BJ (cell line): ENCODE data around the gene BBIP1. TPM values are rescaled to one million over a fixed set of nuclear protein-coding genes. Genes with fewer than 3 reads are reported as not detected.

ENCODE experiments used
- CTCF ChIA-PET: fragments of 350-600 bp; formaldehyde crosslinking; extraction: SDS; loops from one replicate; lab custom pipeline; 2021; ENCODE audit warnings: antibody characterized with exemption, inconsistent platforms; lab: Yijun Ruan, JAX
- POLR2A ChIA-PET: fragments of 300-600 bp; sonication (Branson Sonifier 250); formaldehyde crosslinking; extraction: SDS; loops from one replicate; lab custom pipeline; 2021; ENCODE audit warnings: antibody characterized with exemption; lab: Charles Lee
- DNase-seq: peaks from one replicate; pipeline ENCODE4 v3.0.0-alpha.2; 2011; ENCODE audit warnings: low read depth
- H3K27me3 ChIP-seq: 2 replicates; pipeline ENCODE4 v1.6.0; 2011; ENCODE audit warnings: low read length; ENCODE audit not compliant: control insufficient read depth, insufficient read depth
- H3K36me3 ChIP-seq: 2 replicates; pipeline ENCODE4 v1.5.1; 2011; ENCODE audit warnings: low read length; ENCODE audit not compliant: control insufficient read depth, insufficient read depth
- H3K4me3 ChIP-seq: 2 replicates; pipeline ENCODE4 v1.5.1; 2011; ENCODE audit warnings: low read depth, mild to moderate bottlenecking, control low read depth, low read length
- polyA plus RNA-seq: library from polyadenylated mRNA; depleted of rRNA; stranded (reverse); fragments of >200 nt; gene quantifications from 2 replicates; pipeline ENCODE4 v1.2.3, GENCODE V29; 2011
- TF ChIP-seq, protein P1 (sequence below): IDR thresholded peaks from 2 replicates; pipeline ENCODE4 v1.5.1; 2011; ENCODE audit warnings: low read depth, mild to moderate bottlenecking, control low read depth, inconsistent platforms, low read length, moderate library complexity; ENCODE audit not compliant: insufficient read depth

BBIP1 gene
- polyA plus RNA-seq, 1 experiment: 11.0 TPM

- CTCF ChIA-PET: interaction anchor here (1.8 kb wide), 1 partner anchor 60 kb away, joined by 3 read pairs; no protein-coding TSS in a partner anchor
- TF ChIP-seq, protein P1, sequence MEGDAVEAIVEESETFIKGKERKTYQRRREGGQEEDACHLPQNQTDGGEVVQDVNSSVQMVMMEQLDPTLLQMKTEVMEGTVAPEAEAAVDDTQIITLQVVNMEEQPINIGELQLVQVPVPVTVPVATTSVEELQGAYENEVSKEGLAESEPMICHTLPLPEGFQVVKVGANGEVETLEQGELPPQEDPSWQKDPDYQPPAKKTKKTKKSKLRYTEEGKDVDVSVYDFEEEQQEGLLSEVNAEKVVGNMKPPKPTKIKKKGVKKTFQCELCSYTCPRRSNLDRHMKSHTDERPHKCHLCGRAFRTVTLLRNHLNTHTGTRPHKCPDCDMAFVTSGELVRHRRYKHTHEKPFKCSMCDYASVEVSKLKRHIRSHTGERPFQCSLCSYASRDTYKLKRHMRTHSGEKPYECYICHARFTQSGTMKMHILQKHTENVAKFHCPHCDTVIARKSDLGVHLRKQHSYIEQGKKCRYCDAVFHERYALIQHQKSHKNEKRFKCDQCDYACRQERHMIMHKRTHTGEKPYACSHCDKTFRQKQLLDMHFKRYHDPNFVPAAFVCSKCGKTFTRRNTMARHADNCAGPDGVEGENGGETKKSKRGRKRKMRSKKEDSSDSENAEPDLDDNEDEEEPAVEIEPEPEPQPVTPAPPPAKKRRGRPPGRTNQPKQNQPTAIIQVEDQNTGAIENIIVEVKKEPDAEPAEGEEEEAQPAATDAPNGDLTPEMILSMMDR: no peak
- no peak for DNase-seq
These were observed 55.0 kb downstream of the BBIP1 start for GRCh38 chr10:110863956-110864355.

GRCh38 chr10:110863361-110863760 is 55.6 kb downstream of the BBIP1 start:
- no peak overlapping the region for H3K4me3 ChIP-seq
- H3K36me3 ChIP-seq: no peaks in the 10 kb centered on the region
- no peaks in the 10 kb centered on the region for H3K27me3 ChIP-seq
- TF ChIP-seq, protein P1: no peak
- POLR2A ChIA-PET: no interaction called here
- CTCF ChIA-PET: no interaction called here
- DNase-seq: peak; percentile 52

More at GRCh38 chr10:110863956-110864355, 55.0 kb downstream of the BBIP1 start:
- no peak overlapping the region for H3K4me3 ChIP-seq
- POLR2A ChIA-PET: no interaction called here
- no peaks in the 10 kb centered on the region for H3K36me3 ChIP-seq
- H3K27me3 ChIP-seq: no peaks in the 10 kb centered on the region

DNA sequence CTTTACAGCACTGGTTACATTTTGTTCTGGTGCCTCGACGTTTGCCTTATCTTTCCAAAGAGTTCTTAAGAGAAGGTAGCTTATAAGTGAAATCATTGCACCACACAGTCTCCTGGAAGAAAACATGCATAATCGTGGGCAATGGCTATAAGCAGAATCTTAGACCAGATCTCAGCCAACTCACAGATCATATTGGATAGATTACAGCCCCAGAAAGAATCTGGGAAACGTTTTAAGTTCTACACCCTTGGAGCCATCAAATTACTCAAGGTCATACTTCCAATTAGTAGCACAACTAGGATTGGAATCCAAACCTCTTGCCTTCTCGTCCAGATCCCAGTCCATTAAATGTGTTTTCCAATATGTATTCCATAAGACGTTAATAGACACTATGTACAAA is 56.0 kb downstream of the BBIP1 start:
- Histone ChIP-seq H3K36me3 (no peaks in the 10 kb centered on the region), H3K4me3 (no peak overlapping the region), H3K27me3 (no peaks in the 10 kb centered on the region)
- POLR2A ChIA-PET: no interaction called here
- no peak for DNase-seq
- TF ChIP-seq, protein P1: no peak
- CTCF ChIA-PET: interaction anchor here (1.1 kb wide), 1 partner anchor 38 kb away, joined by 3 read pairs; no protein-coding TSS in a partner anchor

GRCh38 chr10:110861930-110862649 is 56.9 kb downstream of the BBIP1 start:
- ChIA-PET CTCF (interaction anchor here (1.1 kb wide), 2 partner anchors 11 to 39 kb away, joined by 3 to 5 read pairs; no protein-coding TSS in a partner anchor), POLR2A (no interaction called here)
- DNase-seq: peak; percentile 31
- no peaks in the 10 kb centered on the region for H3K36me3 ChIP-seq
- H3K4me3 ChIP-seq: no peak overlapping the region
- TF ChIP-seq, protein P1: no peak
- no peaks in the 10 kb centered on the region for H3K27me3 ChIP-seq

DNA sequence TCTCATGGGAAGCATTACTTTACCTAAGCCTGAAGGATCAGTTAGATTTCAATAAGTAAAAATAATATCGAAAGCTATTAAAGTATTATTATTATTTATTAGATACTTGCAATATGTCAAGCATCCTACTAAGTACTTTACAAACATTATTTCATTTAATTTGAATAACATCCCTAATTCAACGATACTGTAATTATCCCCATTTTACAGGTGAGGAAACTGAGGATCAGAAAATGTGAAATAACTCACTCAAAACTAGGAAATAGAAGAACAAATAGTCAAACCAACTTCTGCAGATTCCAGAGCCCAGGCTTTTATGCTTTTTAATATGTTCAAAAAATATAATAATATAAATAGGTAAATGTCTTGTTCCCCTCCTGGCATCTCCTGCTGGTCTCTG is 57.5 kb downstream of the BBIP1 start:
- H3K36me3 ChIP-seq: no peaks in the 10 kb centered on the region
- DNase-seq: no peak
- no peaks in the 10 kb centered on the region for H3K27me3 ChIP-seq
- TF ChIP-seq, protein P1: no peak
- POLR2A ChIA-PET: no interaction called here
- CTCF ChIA-PET: interaction anchor here (1.1 kb wide), 1 partner anchor 10 kb away, joined by 5 read pairs; no protein-coding TSS in a partner anchor
- no peak overlapping the region for H3K4me3 ChIP-seq
